HEK293T (cell line): ENCODE data around the gene BUB3.

ENCODE experiments used
- BHLHE40 ChIP-seq: fragments of 450-650 bp; IDR thresholded peaks from 2 replicates; pipeline ENCODE4 v1.6.1; 2016; ENCODE audit warnings: mild to moderate bottlenecking, moderate library complexity, borderline replicate concordance
- TARDBP ChIP-seq: fragments of 450-650 bp; IDR thresholded peaks from 2 replicates; pipeline ENCODE4 v1.6.1; 2016
- ZNF384 ChIP-seq: fragments of 450-650 bp; IDR thresholded peaks from 2 replicates; pipeline ENCODE4 v1.6.1; 2016

GRCh38 chr10:123170961-123171360, 16.8 kb downstream of the BUB3 start:
- TF ChIP-seq BHLHE40, result no peak
- no peak for TF ChIP-seq ZNF384
- TF ChIP-seq TARDBP, result no peak
